CD4-positive, alpha-beta T cell treated with Interleukin-17A for 4 hours (primary cell): ENCODE results near the gene ARL14.

Experiments used
- DNase-seq: peaks from one replicate; pipeline ENCODE4 v3.0.0-alpha.2; 2020; ENCODE audit warnings: mixed read lengths

Gene ARL14

GRCh38 chr3:160676547-160677303 is at the start of gene ARL14:
Gene ARL14 (plus strand): TSS chr3:160677160. CDS start chr3:160677347, 187 bp downstream.
- no peak for DNase-seq

- no peak for DNase-seq
Measured at GRCh38 chr3:160629491-160629890, 47.5 kb upstream of the ARL14 start.

GRCh38 chr3:160633361-160634083 is 43.4 kb upstream of the ARL14 start:
- no peak for DNase-seq

GRCh38 chr3:160635213-160635612 is 41.7 kb upstream of the ARL14 start:
- no peak for DNase-seq

GRCh38 chr3:160637086-160637485 is 39.9 kb upstream of the ARL14 start:
- DNase-seq: no peak

- no peak for DNase-seq
Measured at GRCh38 chr3:160638184-160638583, 38.8 kb upstream of the ARL14 start.

- no peak for DNase-seq
Measured at GRCh38 chr3:160641665-160642309, 35.2 kb upstream of the ARL14 start.

- no peak for DNase-seq
Measured at GRCh38 chr3:160643994-160644393, 33.0 kb upstream of the ARL14 start.

- no peak for DNase-seq
Measured at GRCh38 chr3:160644491-160644890, 32.5 kb upstream of the ARL14 start.

GRCh38 chr3:160648701-160649100 is 28.3 kb upstream of the ARL14 start:
- DNase-seq: no peak

GRCh38 chr3:160649596-160649995 is 27.4 kb upstream of the ARL14 start:
- no peak for DNase-seq

GRCh38 chr3:160653512-160653911 is 23.4 kb upstream of the ARL14 start:
- no peak for DNase-seq

GRCh38 chr3:160660902-160661301 is 16.1 kb upstream of the ARL14 start:
- DNase-seq: no peak

- no peak for DNase-seq
Measured at GRCh38 chr3:160661660-160662059, 15.3 kb upstream of the ARL14 start.

- DNase-seq: no peak
Measured at GRCh38 chr3:160665231-160665630, 11.7 kb upstream of the ARL14 start.

- no peak for DNase-seq
Measured at GRCh38 chr3:160665784-160666526, 11.0 kb upstream of the ARL14 start.

- no peak for DNase-seq
Measured at GRCh38 chr3:160667452-160667851, 9.5 kb upstream of the ARL14 start.

GRCh38 chr3:160668454-160668853 is 8.5 kb upstream of the ARL14 start:
- no peak for DNase-seq

GRCh38 chr3:160671231-160671630 is 5.7 kb upstream of the ARL14 start:
- DNase-seq: no peak

GRCh38 chr3:160671995-160672394 is 5.0 kb upstream of the ARL14 start:
- DNase-seq: no peak

- no peak for DNase-seq
Measured at GRCh38 chr3:160673188-160673587, 3.8 kb upstream of the ARL14 start.

- no peak for DNase-seq
Measured at GRCh38 chr3:160675566-160676124, 1.3 kb upstream of the ARL14 start.

- DNase-seq: no peak
Measured at GRCh38 chr3:160677459-160677881, 510 bp downstream of the ARL14 start.
